Measurements from ENCODE around the gene MYO1E.
"Not testable (repeated sequence)": the region's sequence is repeated elsewhere in the genome, so short reads cannot be mapped to it uniquely, and the experiment has no call there.

Gene MYO1E

DNA sequence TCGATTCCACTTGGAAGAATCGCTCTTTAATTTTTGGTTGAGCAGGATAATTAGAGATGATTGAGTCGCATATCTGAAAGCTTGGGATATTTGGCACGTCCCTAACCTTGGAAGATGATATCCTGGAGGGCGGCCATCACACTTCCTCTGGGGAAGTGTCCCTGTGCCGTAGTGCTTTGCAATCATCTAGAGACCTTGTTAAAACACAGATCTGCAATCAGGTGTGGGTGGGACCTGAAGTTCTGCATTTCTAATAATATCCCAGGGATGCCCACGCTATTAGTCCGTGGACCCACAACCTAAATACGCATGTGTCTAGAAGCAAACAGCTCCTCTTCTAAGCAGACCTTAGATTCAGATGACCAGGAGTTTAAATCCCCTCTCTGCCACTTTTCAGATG lies 20.5 kb downstream of the MYO1E start:
- no peak for DNase-seq (ENCODE audit: low read depth in 2 of 2)

DNA sequence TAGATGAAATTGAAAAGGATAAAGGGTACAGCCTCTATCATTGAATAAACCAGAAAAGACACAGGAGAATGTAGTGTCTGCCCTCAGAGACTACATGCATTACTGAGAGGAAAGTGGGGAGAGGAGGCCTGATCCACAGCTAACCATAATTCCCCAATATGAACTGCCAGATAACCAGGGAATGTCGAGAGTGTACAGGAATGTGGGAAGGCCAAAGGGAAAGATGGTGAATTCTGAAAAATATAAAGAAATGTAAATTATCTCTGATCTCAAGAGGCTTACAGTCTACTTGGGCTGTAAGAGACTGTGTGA lies 22.3 kb downstream of the MYO1E start:
- no peak for DNase-seq (ENCODE audit: low read depth in 2 of 2)

- DNase-seq (ENCODE audit: low read depth in 2 of 2), result no peak
Measured at GRCh38 chr15:59349680-59350420, 22.8 kb downstream of the MYO1E start.

DNA sequence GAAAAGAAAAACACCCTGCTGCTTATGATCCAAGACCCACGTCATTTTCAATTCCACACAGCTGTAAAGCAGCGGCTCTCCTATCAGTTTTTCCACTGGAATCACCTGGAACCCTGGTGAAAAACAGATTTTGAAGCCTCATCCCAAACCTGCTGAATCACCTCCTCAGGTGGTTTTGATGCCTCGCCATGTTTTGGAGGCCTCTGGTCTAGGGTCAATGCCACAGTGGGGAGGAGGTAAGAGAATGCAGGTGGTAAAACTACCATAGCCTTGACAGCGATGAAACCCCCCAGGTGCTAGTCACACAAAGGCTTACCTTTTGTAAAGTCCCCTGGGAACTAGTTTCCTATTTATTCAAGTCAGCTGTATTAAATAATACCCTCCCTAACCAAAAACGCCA lies 24.8 kb downstream of the MYO1E start:
- DNase-seq (ENCODE audit: low read depth in 2 of 2), result no peak

- no peak for DNase-seq (ENCODE audit: low read depth in 2 of 2)
Measured at GRCh38 chr15:59346951-59347350, 25.7 kb downstream of the MYO1E start.

- no peak for DNase-seq (ENCODE audit: low read depth in 2 of 2)
Measured at GRCh38 chr15:59345326-59345725, 27.3 kb downstream of the MYO1E start.

DNA sequence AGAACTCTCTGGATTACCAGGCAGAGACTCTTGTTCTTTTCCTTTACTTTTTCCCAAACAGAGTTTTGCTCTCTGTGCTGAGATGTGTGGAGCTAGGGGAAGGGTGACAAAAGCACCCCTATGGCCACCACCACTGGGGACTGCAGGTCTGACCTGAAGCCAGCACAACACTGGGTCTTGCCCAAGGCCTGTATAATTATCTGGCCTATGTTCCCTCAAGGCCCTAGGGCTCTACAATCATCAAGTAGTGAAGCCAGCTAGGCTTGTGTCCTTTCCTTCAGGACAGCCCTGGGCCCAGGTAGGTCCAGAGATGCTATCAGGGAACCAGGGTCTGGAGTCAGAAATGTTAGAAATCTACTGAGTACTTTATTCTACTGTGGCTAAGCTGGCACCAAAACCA lies 28.4 kb downstream of the MYO1E start:
- DNase-seq (ENCODE audit: low read depth in 2 of 2), result no peak

- DNase-seq (ENCODE audit: low read depth in 2 of 2), result no peak
Measured at GRCh38 chr15:59340325-59340724, 32.3 kb downstream of the MYO1E start.

- DNase-seq (ENCODE audit: low read depth in 2 of 2), result no peak
Measured at GRCh38 chr15:59339252-59339672, 33.4 kb downstream of the MYO1E start.

DNA sequence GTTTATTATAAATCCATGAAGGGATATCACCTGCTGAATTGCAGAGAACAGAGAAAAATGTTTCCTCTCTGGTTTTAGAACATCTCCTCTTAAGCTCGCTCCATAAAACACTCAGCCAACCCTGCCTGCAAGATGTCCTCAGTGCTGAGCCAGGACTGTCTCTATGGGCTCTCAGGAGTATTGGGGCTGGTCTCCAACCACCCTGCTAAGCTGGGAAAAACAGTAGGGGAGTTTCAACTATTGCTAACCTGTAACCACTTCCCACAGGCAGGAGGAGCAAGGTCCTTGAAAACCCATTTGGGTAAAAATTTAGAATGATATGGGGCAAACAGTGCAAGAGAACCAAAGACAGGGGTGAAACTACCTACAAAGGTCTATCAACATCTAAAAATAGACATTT lies 34.3 kb downstream of the MYO1E start:
- no peak for DNase-seq (ENCODE audit: low read depth in 2 of 2)

DNA sequence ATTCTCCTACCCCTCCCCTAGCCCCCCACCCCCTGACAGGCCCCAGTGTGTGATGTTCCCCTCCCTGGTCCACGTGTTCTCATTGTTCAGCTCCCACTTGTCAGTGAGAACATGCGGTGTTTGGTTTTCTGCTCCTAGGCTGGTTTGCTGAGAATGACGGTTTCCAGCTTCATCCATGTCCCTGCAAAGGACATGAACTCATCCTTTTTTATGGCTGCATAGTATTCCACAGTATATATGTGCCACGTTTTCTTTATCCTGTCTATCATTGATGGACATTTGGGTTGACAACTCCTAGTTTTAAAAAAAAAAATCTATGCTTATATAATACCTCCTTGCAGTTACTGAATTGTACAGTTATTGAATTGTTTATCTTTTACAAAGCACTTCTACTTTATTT lies 35.9 kb downstream of the MYO1E start:
- not testable (repeated sequence) for DNase-seq (ENCODE audit: low read depth in 2 of 2)

DNA sequence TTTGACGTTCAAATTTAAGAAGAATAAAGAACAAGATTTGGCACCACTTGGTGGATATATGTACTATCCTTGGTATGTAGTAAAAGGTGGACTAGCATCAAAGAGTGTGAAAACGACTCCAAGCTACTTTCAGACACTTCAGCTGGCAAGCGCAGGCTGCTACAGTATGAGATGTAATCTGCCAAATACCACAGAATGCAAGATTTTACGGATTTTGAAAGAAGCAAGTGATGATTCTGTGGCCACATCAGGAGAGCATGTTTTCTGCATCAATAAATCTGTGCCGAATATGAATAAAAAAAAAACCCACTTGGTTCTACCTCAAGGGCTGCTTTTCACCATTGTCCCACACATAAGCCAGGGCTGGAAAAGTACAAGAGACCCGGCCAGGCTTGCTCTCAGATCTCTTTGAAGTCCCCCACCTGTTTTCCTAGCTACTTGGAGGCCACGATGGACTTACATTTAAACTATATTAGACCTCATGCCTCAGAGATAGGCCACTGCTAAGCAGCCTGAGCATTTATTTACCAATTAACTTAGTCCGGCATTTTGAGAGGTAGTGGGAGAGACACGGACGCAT lies 37.4 kb downstream of the MYO1E start:
- no peak for DNase-seq (ENCODE audit: low read depth in 2 of 2)

DNA sequence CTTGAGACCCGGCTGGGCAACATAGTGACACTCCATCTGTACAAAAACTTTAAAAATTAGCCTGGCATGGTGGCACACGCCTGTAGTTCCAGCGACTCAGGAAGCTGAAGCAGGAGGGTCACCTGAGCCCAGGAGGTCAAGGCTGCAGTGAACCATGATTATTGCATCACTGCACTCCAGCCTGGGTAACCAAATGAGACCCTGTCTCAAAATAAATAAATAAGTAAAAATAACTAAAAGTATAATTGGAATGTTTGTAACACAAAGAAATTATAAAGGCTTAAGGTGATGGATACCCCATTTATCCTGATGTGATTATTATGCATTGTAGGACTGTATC lies 38.6 kb downstream of the MYO1E start:
- no peak for DNase-seq (ENCODE audit: low read depth in 2 of 2)

- no peak for DNase-seq (ENCODE audit: low read depth in 2 of 2)
Measured at GRCh38 chr15:59333401-59334075, 39.1 kb downstream of the MYO1E start.

- DNase-seq (ENCODE audit: low read depth in 2 of 2), result no peak
Measured at GRCh38 chr15:59332009-59332408, 40.7 kb downstream of the MYO1E start.

- no peak for DNase-seq (ENCODE audit: low read depth in 2 of 2)
Measured at GRCh38 chr15:59330649-59331048, 42.0 kb downstream of the MYO1E start.

GRCh38 chr15:59329570-59330350 lies 42.9 kb downstream of the MYO1E start:
- DNase-seq (ENCODE audit: low read depth in 2 of 2), result no peak

GRCh38 chr15:59329091-59329490 lies 43.6 kb downstream of the MYO1E start:
- DNase-seq (ENCODE audit: low read depth in 2 of 2), result no peak

GRCh38 chr15:59327942-59328341 lies 44.7 kb downstream of the MYO1E start:
- DNase-seq (ENCODE audit: low read depth in 2 of 2), result no peak

- DNase-seq (ENCODE audit: low read depth in 2 of 2), result no peak
Measured at GRCh38 chr15:59326856-59327255, 45.8 kb downstream of the MYO1E start.

GRCh38 chr15:59322056-59322759 lies 50.5 kb downstream of the MYO1E start:
- DNase-seq (ENCODE audit: low read depth in 2 of 2), result no peak
